GM12878 (cell line): ENCODE data around the gene TMED1. TPM values are rescaled to one million over a fixed set of nuclear protein-coding genes. Genes with fewer than 3 reads are reported as not detected.

Experiments
- ATAC-seq: fragments of 200-7000 bp; cut with Tn5 transposase; 3 replicates; pipeline ENCODE4 v1.9.1; 2020; ENCODE audit warnings: mild to moderate bottlenecking, moderate library complexity
- BruUV-seq: library from RNA; stranded (reverse); fragments of 400-500 nt; replicated peaks from 2 replicates; lab custom pipeline; 2021; lab: Mats Ljungman, UMichigan
- CTCF ChIA-PET: fragments of 300-600 bp; sonication (Branson Sonifier 250); formaldehyde crosslinking; extraction: SDS; loops from one replicate; lab custom pipeline; 2021; ENCODE audit warnings: inconsistent platforms; lab: Yijun Ruan, JAX
- POLR2A ChIA-PET: fragments of 350-600 bp; formaldehyde crosslinking; extraction: SDS; loops from one replicate; lab custom pipeline; 2021; ENCODE audit warnings: inconsistent platforms; lab: Charles Lee
- RAD21 ChIA-PET: fragments of 300-600 bp; sonication (Branson Sonifier 250); formaldehyde crosslinking; loops from one replicate; lab custom pipeline; 2023; ENCODE audit warnings: antibody characterized with exemption; ENCODE audit not compliant: unreplicated experiment; lab: Charles Lee
- SMC1A ChIA-PET: fragments of 300-600 bp; sonication (Branson Sonifier 250); formaldehyde crosslinking; loops from one replicate; lab custom pipeline; 2023; ENCODE audit not compliant: unreplicated experiment, uncharacterized antibody; lab: Charles Lee
- DNase-seq: peaks from one replicate; pipeline ENCODE4 v3.0.0-alpha.2; 2011; ENCODE audit warnings: low read depth, low spot score
- FAIRE-seq: peaks from 3 replicates; lab custom pipeline; 2011; peaks lifted over from hg19 to GRCh38; lab: Jason Lieb, UNC
- H2AFZ ChIP-seq: 2 replicates; pipeline ENCODE4 v1.6.0; 2011; ENCODE audit warnings: low read depth, low read length, control low read depth; ENCODE audit not compliant: control insufficient read depth
- H3K27ac ChIP-seq: 2 replicates; pipeline ENCODE4 v1.5.1; 2011; ENCODE audit warnings: control low read depth; ENCODE audit not compliant: control insufficient read depth, insufficient read depth
- H3K27me3 ChIP-seq, 2 experiments: replicated peaks in 1 of 2; 2 replicates each; pipeline versions ENCODE4 v1.6.0 to v1.6.1; 2011; ENCODE audit warnings: low read length in 1 of 2; ENCODE audit not compliant: control insufficient read depth in 2 of 2, insufficient read depth in 2 of 2
- H3K36me3 ChIP-seq, 2 experiments: 2 replicates each; pipeline ENCODE4 v1.5.1; 2011; ENCODE audit warnings: low read length in 1 of 2; ENCODE audit not compliant: control insufficient read depth in 2 of 2, insufficient read depth in 2 of 2
- H3K4me1 ChIP-seq: 2 replicates; pipeline ENCODE4 v1.6.1; 2011; ENCODE audit warnings: mild to moderate bottlenecking, low read length, moderate library complexity, mixed read lengths; ENCODE audit not compliant: control insufficient read depth, insufficient read depth
- H3K4me2 ChIP-seq: 2 replicates; pipeline ENCODE4 v1.6.0; 2011; ENCODE audit warnings: control low read depth; ENCODE audit not compliant: control insufficient read depth, insufficient read depth
- H3K4me3 ChIP-seq: fragments of 200-600 bp; sonication (generic); 2 replicates; pipeline ENCODE4 v1.5.1; 2016
- H3K79me2 ChIP-seq: 2 replicates; pipeline ENCODE4 v1.6.0; 2011; ENCODE audit warnings: low read length; ENCODE audit not compliant: control insufficient read depth, insufficient read depth
- H3K9ac ChIP-seq: 2 replicates; pipeline ENCODE4 v1.8.0; 2011; ENCODE audit warnings: low read length, control low read depth, mixed read lengths; ENCODE audit not compliant: control insufficient read depth, insufficient read depth
- H3K9me3 ChIP-seq: replicated peaks from 3 replicates; pipeline ENCODE4 v1.5.1; 2011; ENCODE audit warnings: mild to moderate bottlenecking, low read length; ENCODE audit not compliant: control insufficient read depth, insufficient read depth
- H4K20me1 ChIP-seq: 2 replicates; pipeline ENCODE4 v1.6.0; 2011; ENCODE audit not compliant: control insufficient read depth, insufficient read depth
- IRF4 ChIP-seq: IDR thresholded peaks from 2 replicates; pipeline ENCODE4 v1.6.1; 2011; ENCODE audit warnings: low read depth, low read length
- MYB ChIP-seq: fragments of 150-350 bp; IDR thresholded peaks from 2 replicates; pipeline ENCODE4 v1.6.1; 2014; ENCODE audit warnings: mild to moderate bottlenecking, low read depth, low read length, borderline replicate concordance
- POLR2A ChIP-seq: IDR thresholded peaks from 2 replicates; pipeline ENCODE4 v1.6.1; 2011; ENCODE audit warnings: low read depth, mild to moderate bottlenecking, low read length
- POLR2AphosphoS5 ChIP-seq: IDR thresholded peaks from 2 replicates; pipeline ENCODE4 v1.6.1; 2011; ENCODE audit warnings: mild to moderate bottlenecking, low read length, inconsistent platforms
- WGBS: methylation state at CpG from one replicate; pipeline ENCODE4 v1.1.6; 2016; ENCODE audit warnings: low lambda C conversion rate; ENCODE audit not compliant: insufficient replicate concordance, insufficient coverage; ENCODE audit errors: missing lambda C conversion rate; 5-methylcytosine and 5-hydroxymethylcytosine counted together
- in situ Hi-C: fragments of 300-500 bp; cut with MboI; formaldehyde crosslinking; loops from 9 replicates; pipeline ENCODE4 v1.14.3; 2018; ENCODE audit warnings: mixed read lengths
- intact Hi-C: fragments of 100-400 bp; cut with micrococcal nuclease; formaldehyde crosslinking; loops from one replicate; pipeline ENCODE4 v1.14.2; 2022; ENCODE audit not compliant: unreplicated experiment
- polyA plus RNA-seq, 11 experiments: library from polyadenylated mRNA; depleted of rRNA in 4 of 11; unstranded in 6 of 11; stranded (reverse) in 5 of 11; fragments of >200 nt; fragmentation: Nextera tagmentation in 4 of 11; fragmentation: Illumina TruSeq in 1 of 11; extraction: Ambion mirVana in 4 of 11; extraction: Trizol in 1 of 11; gene quantifications; 1 replicate in 1 of 11; 2 replicates in 10 of 11; pipeline versions ENCODE4 v1.2.1 to v1.2.3, GENCODE V29; 2011 to 2016; ENCODE audit warnings: inconsistent platforms in 2 of 11, missing spikeins in 2 of 11, low read depth in 1 of 11
- total RNA-seq, 4 experiments: library from RNA; depleted of rRNA in 3 of 4; stranded (reverse); fragments of >200 nt in 3 of 4; fragmentation: Illumina TruSeq in 1 of 4; extraction: Trizol in 1 of 4; gene quantifications; 2 replicates each; pipeline versions ENCODE4 v1.2.1 to v1.2.3, GENCODE V29; 2013 to 2021
- TF ChIP-seq, protein P1 (sequence below): IDR thresholded peaks from 2 replicates; pipeline ENCODE4 v1.6.1; 2012; ENCODE audit warnings: low read depth, low read length, improper control_type of control experiment

TMED1 gene
- total and polyA plus RNA-seq, 10 of the 15 experiments (the other 5 are each of a cell fraction or from before 2014, with no cell fraction given): 0.60 to 23.1 (median 12.3) TPM

DNA sequence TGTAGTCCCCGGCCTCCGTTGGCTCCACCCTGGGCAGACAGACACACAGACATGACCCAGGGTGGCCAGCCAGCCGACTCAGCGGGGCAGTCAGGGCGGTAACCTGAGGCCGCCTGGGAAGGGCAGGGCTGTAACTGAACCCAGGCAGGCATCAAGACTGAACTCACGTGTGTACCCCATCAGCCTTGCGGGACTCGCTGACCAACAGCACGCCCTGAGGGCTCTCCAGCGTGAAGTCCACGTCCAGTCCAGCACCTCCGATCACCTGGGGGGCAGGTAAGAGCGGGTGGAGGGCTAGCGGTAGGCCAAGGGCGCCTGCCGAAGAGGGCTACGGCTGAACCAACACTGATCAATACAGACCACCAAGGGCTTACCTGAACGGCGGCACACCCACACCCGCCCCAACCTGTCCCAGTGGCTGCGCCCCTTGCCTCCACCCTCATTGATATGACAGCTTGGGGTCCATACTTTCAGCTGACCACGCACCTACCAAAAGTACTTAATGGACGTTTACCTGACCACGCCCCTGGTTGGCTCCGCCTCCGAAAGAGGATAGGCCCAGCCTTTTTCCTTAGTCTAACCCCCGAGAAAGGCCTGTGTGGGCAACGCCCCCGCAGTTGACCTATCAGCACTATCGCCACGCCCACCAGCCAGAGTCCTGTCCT is 791 bp downstream of the TMED1 start (continued):
- no peak for TF ChIP-seq IRF4
- TF ChIP-seq, protein P1, sequence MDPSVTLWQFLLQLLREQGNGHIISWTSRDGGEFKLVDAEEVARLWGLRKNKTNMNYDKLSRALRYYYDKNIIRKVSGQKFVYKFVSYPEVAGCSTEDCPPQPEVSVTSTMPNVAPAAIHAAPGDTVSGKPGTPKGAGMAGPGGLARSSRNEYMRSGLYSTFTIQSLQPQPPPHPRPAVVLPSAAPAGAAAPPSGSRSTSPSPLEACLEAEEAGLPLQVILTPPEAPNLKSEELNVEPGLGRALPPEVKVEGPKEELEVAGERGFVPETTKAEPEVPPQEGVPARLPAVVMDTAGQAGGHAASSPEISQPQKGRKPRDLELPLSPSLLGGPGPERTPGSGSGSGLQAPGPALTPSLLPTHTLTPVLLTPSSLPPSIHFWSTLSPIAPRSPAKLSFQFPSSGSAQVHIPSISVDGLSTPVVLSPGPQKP: no peak
- TF ChIP-seq MYB: no peak

DNA sequence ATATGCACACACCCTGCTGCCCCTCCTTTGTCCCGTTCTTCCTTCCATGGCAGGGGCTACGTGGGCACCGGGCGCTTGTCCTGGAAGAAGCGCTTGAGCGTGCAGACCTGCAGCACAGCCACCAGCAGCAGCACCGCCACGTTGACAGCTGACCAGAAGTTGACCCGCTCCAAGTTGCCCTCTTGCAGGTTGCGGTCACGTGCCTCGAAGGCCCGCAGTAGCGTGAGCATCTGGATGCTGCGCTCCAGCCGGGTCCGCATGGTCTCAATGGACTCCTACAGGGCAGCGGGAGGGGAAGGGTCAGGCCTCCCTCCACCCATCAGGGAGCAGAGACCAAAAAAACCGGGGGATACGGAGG is 3.1 kb downstream of the TMED1 start:
- Histone ChIP-seq H2AFZ (no peak overlapping the region), H3K36me3 (peaks cover 4 to 18% of the 10 kb centered on the region in 2 experiments; a peak in 3 of 4 replicates), H3K9me3 (peaks cover 5% of the 10 kb centered on the region; the same call in 2 of the 3 replicates), H3K4me2 (no peak overlapping the region), H4K20me1 (peaks cover 3% of the 10 kb centered on the region; the same call in 1 of the 2 replicates), H3K4me3 (no peak overlapping the region), H3K9ac (no peak overlapping the region), H3K27me3 (no peaks in the 10 kb centered on the region), H3K79me2 (no peaks in the 10 kb centered on the region; the same call in 1 of the 2 replicates), H3K27ac (no peak overlapping the region), H3K4me1 (peaks cover 12% of the 10 kb centered on the region)
- in situ Hi-C loops: no loop called here
- TF ChIP-seq POLR2AphosphoS5: no peak
- TF ChIP-seq POLR2A: peak; percentile 48; the same call in 1 of the 2 replicates
- no peak for DNase-seq
- RAD21 ChIA-PET: no interaction called here
- TSS peak; percentile 54 for BruUV-seq
- intact Hi-C loops: no loop called here
- CTCF ChIA-PET: interaction anchor here (1.1 kb wide), 1 partner anchor 82 kb away, joined by 3 read pairs; no protein-coding TSS in a partner anchor
- FAIRE-seq: no peak
- POLR2A ChIA-PET: no interaction called here
- SMC1A ChIA-PET: no interaction called here
- WGBS: 97% methylated on average over 20 of the region's 20 CpGs
- no peak for ATAC-seq
